Activated T-helper 1 cell treated with Interleukin-2 at 50 U/mL for 16 hours (primary cell): ENCODE results near the gene ISOC1.
A peak's percentile ranks its signal among the peaks of the same experiment; 100 is the strongest.

Source experiments
- DNase-seq: peaks from one replicate; pipeline ENCODE4 v3.0.0-alpha.2; 2020; ENCODE audit warnings: low read depth

The ISOC1 gene

DNA sequence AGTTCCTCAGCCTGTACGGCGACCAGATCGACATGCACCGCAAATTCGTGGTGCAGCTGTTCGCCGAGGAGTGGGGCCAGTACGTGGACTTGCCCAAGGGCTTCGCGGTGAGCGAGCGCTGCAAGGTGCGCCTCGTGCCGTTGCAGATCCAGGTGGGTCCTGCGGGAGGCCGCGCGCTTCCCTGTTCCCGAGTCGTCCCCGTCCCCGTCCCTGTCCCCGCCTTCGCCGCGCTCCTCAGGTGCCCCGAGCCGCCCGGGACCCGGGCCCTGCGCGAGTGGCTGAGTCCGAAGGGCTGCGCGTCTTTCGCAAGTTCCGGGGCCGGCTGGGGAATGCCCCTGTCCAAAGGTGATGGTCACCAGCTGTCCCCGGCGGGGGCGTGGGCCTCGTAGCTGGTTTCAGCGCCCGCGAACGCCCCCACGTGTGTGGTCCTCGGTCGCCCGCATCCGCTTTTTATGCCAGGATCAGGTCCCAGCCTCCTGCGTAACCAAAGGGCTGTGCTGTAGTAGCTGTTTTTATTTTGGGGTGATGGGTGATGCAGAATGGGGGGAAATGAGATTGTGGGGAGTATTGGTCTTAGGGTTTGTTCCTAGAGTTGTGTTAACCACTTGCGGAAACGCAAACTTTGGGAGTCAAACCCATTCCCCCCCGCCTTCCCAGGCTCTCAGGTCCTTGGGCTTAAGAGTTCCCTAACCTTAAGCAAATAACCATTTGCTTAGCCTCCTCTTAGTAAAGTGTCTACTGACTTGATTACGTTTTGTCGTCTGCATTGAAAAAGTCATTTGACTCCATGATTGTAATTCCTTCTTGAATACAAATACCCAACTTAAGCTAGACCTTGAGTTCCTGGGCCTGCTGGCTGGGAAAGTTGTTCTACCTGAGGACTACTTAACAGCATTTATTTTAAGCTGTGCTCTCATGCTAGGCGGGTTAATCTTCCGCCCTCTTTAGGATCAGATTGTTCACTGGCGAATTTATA, 663 bp downstream of the ISOC1 start:
- DNase-seq = peak; percentile 33

DNA sequence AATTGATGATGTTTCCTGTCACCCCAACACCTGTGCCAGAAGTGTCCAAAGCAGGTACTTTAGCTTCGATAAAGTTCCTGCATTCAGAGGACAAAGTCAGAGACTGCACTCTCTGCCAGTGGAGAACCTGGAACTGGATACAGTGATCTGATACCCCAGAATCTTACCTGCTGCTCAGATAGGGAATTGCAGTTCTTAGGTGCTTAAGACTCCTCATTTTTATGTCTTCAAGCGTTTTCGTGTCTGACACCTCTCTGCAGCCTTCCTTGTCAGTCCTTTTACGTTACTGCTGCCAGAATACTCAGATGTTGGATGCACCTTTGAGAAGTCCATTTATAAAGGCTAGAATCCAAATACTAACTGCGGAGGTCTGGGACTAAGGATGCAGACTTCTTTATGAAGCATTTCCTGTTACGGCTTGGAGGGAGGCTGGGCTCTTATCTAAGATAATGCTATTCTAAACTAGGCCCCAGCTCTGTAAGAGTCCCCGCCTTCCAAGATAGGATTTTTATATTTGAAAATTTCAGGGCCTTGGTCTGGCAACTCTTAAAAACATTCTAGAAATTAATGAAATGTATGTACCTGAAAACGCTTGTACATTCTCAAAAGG, 1.9 kb downstream of the ISOC1 start:
- no peak for DNase-seq

DNA sequence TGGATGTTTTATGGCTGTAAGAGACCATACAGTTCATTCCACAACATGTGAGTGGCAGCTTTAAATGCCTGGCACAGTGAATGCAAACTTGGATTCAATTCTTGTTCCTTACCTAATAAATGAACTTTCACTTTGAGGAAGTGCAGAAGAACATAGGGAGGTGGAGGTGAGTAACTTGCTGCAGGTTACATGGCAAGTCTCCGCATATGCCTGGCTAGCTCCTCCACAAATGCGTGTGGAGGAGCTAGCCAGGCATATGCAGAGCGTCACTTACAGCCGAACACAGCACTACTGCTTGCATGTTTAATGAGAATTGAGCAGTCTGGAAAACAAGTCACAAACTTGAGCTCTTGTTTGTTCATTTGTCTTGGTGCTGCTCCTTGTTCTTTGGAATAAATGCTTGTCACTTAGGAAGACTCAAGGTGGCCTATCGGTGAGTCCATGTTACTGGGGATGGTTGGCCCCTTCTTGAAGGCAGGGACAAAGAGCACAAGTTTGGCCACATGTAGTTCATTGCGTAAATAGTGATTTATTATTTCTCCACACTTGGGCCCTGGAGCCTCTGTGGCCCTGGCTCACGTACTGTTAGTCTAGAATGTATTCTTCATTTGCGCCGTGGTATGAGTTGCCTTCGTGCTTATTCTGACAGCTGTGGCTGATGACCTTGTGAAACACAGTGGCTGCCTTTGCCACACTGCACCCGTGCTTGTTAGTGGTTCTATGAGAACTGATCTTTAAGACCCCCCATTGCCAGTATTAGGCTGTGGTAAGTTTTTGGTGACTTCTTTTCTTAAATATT, 3.1 kb downstream of the ISOC1 start:
- no peak for DNase-seq

DNA sequence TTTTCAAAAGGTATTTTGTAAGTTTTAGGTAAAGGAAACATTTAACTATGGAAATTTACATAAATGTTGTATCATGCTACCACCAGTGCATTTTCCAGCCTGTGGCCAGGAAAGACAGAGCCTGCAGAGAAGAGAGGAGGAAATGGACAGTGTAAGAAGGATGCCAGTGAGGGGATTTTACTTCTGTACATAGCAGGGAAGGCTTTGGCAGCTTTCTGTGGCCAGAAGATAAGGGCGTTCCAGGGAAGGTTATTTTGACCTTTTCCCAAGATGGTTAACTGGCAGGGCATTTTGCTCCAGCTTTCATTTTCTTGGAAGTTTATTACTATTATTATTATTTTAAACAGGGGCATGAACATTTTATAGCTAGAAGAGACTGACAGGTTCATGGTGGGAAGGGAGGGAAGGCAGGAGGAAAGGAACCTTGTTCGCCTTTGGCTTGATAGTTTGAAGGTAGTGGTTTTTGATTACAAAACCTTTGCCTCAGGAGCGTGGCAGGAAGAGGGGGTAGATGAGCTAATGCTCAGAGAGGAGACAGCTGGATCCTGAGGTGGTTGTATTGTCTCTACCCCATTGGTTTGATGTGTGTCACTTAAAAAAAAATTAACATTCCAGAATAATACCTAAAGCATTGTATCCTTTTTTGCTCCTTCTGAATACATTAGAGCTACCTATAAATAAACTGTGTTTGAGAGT, 4.1 kb downstream of the ISOC1 start:
- DNase-seq = no peak

DNA sequence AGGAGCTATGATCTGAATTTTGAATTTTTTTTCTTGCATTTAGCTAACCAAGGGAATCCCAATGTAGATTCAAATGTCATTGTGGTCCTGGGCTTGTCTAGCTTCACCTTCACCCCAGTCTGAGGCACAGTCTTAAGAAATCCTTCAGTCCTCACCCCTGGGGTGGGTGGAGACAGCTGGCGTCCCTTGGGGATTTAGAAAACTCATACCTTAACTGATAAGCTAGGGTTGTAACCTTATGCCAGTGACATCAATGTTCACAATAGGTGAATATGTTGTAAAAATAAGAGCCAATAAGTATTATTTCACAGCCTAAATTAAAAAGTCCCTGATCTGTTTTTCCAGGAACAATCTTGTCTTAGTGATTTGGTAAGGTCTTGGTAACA, 4.6 kb downstream of the ISOC1 start:
- no peak for DNase-seq

DNA sequence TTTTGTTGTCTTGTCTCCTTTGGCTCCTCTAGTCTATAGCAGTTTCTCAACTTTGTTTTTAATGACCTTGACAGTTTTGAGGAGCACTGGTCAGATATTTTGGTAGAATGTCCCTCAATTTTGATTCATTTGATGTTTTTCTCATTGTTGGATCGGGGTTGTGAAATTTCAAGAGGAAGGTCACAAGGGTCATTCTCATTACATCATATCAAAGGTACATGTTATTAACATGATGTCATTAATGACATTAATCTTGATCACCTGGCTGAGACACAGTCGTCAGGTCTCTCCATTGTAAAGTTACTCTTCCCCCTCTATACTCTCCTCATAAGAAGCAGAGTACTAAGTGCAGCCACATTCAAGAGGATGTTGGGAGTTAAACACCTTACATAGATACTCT, 7.2 kb downstream of the ISOC1 start:
- DNase-seq = no peak

DNA sequence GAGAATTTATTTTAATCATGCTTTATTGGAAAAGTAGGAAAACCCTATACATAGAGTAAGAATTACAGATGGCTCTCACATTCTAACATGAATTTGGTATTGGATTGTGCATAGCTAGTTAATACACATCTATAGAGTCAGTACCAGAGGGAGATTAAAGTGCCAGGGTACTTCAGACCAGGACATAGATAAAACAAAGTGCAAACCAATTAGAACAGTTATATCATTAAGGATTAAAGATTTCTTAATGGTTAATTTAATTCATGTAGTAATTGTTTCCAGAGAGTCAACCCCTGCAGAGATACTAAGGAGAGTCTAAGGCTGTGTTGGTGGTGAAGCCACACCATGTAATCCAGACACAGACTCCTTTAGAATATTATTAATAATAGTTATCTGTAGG, 8.8 kb downstream of the ISOC1 start:
- no peak for DNase-seq

DNA sequence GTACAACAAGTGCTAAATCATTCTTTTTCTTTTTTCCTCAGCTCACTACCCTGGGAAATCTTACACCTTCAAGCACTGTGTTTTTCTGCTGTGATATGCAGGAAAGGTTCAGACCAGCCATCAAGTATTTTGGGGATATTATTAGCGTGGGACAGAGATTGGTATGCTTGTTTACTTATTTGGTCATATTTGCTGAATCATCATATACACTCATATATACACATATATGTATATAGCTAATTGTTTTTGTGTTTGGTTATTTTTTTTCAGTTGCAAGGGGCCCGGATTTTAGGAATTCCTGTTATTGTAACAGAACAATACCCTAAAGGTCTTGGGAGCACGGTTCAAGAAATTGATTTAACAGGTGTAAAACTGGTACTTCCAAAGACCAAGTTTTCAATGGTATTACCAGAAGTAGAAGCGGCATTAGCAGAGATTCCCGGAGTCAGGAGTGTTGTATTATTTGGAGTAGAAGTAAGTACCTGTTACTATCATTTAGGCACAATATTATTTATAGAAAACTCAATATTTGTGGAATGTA, 10.4 kb downstream of the ISOC1 start:
- DNase-seq = no peak

DNA sequence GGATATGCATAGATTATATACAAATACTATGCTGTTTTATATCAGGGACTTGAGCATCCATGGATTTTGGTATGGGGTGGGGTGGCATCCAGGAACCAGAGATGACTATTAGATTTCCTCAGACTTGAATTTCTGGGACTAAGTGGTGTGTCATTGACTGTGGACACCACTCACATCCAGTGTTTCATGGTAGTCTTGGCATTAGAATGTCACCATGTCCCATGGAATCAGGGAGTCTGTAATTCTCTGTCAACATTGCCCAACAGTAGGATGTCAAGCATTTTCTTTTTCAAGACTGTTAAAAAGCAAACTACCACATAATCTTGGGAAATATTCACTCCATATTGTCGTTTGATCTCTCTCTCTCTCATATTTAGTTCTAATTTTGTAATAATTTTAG, 13.1 kb downstream of the ISOC1 start:
- DNase-seq = no peak

DNA sequence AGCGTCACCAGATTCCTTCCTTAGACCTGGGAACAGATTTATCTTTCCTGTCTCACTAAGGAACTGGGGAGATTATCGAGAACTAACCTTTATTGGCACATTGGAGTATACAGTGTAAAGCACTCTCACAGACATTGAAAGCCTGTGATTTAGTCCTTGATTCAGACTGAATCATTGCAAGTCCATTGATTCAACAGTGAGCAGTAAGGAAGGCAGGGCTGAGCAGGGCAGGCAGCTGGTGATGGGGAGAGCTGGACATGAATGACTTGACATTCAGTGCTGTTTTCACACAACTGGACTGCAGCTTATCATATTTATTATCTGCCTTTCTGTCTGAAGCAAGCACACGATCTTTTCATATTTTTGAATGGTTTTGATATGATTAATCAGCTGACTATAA, 16.2 kb downstream of the ISOC1 start:
- no peak for DNase-seq

DNA sequence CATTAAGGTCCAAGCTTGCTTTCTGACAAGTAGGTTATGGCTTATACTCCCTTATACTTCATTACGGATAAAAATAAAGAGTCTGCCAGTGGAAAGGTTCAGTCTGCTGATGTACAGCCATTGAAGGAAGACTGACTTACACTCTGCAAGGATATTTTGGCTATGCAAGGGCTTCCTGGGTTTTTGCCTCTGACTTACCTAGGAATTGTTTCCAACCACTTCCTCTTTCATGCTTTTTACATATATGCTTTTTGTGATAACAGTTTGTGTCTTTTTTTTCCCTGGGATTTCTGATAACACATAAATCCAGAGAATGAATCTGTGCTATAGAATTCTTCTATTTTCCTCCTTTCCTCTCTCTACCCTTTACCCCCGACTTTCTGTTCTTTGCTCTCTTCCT, 16.8 kb downstream of the ISOC1 start:
- no peak for DNase-seq

DNA sequence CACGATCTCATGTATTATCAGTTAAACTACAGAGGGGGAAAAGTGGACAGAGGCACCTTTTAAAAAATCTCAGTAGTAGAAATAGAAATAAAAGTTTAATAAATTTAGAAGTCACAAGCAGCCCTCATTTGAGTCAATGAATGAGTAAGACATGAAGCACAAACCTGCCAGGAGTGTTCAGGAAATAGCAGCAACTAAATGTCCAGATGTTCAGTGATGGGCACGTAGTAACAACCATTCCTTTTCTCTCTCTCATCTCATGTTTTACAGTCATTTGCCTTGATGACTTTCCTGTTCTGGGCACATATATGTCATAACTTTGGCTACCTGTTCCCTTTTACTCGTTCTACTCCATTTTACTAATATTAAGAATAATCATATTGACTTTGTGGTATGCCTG, 17.7 kb downstream of the ISOC1 start:
- DNase-seq = no peak

DNA sequence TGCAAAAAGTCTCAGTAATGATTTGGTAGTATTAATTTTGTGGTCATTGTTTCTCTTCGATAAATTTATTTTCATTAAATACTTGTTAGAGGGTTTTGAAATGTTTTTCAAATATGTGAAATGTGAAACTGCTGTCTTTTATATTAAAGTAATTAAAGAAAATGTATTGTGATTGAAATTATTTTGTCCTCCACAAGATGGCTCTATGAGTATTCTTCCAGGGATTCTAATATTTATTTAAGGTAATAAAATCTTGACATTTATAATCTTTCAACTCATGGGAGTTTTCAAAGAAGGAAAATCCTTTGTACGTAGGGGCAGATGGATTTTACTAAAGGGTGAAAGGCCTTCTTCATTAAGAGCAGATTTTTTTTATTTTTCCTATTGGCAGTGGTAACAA, 19.3 kb downstream of the ISOC1 start:
- no peak for DNase-seq

DNA sequence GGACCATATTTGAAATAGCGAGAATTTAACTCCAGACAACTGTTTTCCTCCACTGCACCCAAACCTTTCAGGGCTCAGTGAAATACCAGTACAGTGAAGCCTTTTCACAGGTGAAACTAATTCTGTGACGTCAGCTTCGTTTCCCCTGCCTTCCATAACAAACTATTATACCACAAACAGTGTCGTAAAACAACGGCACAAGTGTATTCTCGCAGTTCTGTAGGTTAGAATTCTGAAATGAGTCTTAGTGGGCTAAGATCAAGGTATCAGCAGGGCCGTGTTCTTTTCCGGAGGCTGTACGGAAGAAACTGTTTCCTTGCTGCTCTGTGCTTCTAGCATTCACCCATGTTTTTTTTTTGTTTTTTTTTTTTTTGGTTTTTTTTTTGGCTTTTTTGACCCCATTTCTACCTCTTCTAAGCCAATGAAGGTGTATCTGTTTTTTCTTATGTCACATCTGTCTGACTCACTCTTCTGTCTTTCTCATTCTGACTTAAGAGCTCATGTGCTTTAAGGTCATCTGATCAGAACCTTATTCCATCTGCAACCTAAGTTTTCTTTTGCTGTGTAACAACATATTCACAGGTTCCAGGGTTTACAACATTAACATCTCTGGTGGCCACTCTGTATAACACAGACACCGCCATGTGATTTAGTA, 20.1 kb downstream of the ISOC1 start:
- no peak for DNase-seq

DNA sequence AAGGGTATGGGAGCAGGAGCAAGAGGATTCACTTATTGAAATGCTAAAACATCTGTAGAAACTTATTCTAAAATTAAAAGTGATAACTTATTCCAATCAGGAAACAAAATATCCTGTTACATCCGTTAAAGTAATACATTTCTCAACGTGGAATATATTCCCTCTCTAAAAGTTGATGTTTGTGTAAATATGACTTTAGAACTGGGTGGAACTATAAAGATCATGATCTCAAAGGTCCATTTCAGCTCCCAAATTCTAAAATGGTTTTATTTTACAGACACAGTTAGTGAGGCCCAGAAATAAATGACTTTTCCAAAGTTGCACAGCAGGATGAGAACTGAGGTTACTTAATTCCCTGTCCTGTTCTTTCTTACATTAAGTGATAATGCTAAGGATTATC, 21.1 kb downstream of the ISOC1 start:
- DNase-seq = no peak

DNA sequence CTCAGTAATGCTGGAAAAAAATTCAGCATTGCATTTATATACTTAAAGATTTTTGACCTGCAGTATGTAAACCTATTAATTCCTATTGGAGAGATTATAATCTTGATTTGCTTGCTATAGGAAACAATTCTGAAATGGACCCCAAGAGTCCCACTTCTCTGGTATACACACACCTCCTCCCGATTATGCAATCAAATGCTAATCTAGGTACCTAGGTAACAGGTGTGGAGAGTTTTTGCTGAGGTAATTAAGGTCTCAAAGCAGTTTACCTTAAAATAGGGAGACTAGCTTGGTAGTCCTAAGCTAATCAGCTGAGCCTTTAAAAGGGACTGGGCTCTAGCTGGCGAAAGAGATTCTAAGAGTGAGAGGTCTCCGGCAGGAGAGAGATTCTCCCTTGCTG, 22.2 kb downstream of the ISOC1 start:
- no peak for DNase-seq

DNA sequence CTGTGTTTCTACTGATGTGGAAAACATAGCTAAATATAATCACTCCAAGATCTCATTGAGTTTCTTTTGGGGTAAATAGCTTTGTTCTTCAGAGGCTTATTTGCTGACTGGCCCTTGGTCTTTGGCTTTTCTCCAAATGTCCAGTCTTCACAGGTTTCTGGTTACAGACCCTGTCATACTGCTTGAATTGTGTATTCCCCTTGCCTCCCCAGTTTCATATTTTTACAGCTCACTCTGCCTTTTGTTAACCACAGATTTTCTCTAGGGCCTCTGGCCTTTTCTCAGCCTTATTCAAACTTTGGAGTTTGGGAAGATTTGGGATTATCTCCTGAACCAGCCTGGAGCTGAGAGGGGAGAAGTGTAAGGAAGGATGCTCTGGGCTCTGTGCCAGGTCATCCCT, 23.9 kb downstream of the ISOC1 start:
- no peak for DNase-seq

DNA sequence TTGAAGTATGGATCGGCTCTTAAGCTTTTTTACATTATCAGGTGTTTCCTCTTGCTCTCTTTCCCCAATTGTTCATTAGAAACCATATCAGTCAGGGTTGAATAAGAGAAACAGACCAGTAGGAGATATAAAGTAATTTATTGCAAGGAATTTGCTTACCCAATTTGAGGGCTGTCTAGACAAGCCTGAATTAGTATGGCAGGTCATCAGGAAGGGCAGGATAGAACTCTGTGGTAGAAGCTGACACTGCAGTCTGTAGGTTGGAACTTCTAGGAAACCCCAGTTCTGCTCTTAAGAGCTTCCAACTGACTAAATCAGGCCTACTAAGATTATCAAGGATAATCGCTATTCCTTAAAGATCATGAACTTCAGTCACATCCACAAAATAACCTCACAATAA, 24.3 kb downstream of the ISOC1 start:
- no peak for DNase-seq

DNA sequence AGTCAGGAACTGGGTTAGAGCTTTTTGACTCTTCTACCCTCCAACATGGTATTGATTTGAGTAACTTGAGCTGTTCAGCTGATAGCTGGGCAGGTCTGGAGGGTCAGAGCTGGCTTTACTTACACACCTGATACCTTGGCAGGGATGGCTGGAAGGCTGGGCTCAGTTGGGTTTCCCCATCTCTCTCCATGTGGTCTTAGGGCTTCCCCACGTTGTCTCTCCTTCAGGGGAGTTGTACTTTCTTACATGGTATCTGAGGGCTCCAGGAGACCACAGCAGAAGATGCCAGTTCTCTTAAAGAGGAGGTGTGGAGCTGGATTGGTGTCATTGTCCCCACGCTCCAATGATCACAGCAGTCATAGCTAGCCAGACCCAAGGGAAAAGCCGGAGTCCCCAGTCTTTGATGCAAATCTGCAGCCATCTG, 25.6 kb downstream of the ISOC1 start:
- DNase-seq = no peak

DNA sequence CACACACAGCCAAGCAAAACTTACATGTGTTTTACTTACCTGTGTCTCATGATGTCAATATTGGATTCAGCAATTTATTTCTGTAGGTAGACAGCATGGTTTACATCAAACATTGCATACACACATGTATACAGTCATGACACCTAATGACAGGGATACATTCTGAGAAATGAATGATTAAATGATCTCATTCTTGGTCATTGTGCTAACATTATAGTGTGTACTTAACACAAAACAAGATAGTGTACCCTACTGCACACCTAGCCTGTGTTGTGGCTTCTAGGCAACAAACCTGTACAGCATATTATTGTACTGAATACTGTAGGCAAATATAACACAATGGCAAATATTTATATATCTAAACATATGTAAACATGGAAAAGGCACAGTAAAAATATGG, 28.0 kb downstream of the ISOC1 start:
- DNase-seq = no peak

DNA sequence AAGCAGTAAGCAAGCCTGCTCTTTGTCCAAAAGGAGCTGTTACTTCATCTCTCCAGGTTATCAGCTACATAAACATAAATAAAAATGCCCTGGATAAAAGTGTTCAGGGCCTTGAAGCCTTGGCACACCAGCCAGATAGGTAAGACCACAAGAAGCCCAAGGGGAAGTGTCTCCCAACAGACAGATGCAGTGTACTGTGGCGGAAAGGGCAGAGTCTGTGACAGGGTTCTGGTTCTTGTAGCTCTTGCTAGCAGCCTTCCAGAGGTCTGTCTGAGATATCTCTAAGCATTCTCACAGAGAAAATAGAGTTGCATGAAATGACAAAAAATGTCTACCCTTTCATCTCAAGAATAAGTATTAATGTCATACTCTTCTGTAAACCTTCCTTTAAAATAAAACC, 30.1 kb downstream of the ISOC1 start:
- no peak for DNase-seq
